MG63 (cell line): ENCODE results near the gene RELB. TPM values are rescaled to one million over a fixed set of nuclear protein-coding genes. Genes with fewer than 3 reads are reported as not detected.
A peak's percentile ranks its signal among the peaks of the same experiment; 100 is the strongest.

Source experiments
- DNase-seq: peaks from one replicate; pipeline ENCODE4 v3.0.0-alpha.2; 2020
- H3K27me3 ChIP-seq: fragments of 250-450 bp; sonication (Bioruptor Pico); 2 replicates; pipeline ENCODE4 v1.5.1; 2020; ENCODE audit warnings: mild to moderate bottlenecking, moderate library complexity
- H3K36me3 ChIP-seq: fragments of 250-450 bp; sonication (Bioruptor Pico); 2 replicates; pipeline ENCODE4 v1.5.1; 2020; ENCODE audit warnings: mild to moderate bottlenecking, moderate library complexity
- H3K4me3 ChIP-seq: fragments of 250-450 bp; sonication (Bioruptor Pico); 2 replicates; pipeline ENCODE4 v1.5.1; 2020; ENCODE audit warnings: mild to moderate bottlenecking, moderate library complexity
- H3K9me3 ChIP-seq: fragments of 250-450 bp; sonication (Bioruptor Pico); 2 replicates; pipeline ENCODE4 v1.5.1; 2020; ENCODE audit warnings: mild to moderate bottlenecking, moderate library complexity
- total RNA-seq: library from RNA; depleted of rRNA; stranded (reverse); fragments of >200 nt; shearing (Covaris generic); gene quantifications from 2 replicates; pipeline ENCODE4 v1.2.3, GENCODE V29; 2014; ENCODE audit warnings: low replicate concordance

The RELB gene
- total RNA-seq, 1 experiment from 2014 or later: 8.5 TPM

DNA sequence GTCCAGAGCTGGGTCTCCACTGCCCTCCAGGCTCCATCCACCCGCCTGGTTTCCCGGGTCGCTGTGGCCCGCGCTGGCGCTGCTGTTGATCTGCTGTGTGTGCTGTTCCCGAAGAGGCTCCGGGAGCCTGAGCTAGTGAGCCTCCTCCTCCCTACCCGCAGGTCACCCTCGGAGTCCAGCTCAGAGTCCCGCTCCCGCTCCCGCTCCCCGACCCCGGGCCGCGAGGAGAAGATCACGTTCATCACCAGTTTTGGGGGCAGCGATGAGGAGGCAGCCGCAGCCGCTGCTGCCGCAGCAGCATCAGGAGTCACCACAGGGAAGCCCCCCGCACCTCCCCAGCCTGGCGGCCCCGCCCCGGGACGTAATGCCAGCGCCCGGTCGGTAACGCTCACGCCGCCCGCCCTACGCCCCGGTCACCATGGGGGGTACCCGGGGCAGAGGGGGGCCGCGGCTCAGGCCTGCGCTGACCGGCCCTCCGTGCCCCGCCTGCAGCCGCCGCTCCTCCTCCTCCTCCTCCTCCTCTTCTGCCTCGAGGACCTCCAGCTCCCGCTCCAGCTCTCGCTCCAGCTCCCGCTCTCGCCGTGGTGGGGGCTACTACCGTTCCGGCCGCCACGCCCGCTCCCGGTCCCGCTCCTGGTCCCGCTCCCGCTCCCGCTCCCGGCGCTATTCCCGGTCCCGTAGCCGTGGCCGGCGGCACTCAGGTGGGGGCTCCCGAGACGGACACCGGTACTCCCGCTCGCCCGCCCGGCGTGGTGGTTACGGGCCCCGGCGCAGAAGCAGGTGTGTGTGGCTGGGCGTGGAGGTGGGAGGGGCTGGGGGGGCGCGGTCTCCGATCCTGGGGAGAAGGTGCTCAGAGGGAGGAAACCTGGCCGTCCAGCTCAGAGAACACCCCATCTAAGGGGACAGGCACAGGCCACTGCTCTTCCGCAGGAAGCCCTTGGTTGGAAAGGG, 62.9 kb downstream of the RELB start:
- H3K9me3 ChIP-seq: no peaks in the 10 kb centered on the region
- DNase-seq: no peak
- peaks cover 80% of the 10 kb centered on the region for H3K36me3 ChIP-seq
- no peaks in the 10 kb centered on the region for H3K27me3 ChIP-seq
- H3K4me3 ChIP-seq: no peak overlapping the region

DNA sequence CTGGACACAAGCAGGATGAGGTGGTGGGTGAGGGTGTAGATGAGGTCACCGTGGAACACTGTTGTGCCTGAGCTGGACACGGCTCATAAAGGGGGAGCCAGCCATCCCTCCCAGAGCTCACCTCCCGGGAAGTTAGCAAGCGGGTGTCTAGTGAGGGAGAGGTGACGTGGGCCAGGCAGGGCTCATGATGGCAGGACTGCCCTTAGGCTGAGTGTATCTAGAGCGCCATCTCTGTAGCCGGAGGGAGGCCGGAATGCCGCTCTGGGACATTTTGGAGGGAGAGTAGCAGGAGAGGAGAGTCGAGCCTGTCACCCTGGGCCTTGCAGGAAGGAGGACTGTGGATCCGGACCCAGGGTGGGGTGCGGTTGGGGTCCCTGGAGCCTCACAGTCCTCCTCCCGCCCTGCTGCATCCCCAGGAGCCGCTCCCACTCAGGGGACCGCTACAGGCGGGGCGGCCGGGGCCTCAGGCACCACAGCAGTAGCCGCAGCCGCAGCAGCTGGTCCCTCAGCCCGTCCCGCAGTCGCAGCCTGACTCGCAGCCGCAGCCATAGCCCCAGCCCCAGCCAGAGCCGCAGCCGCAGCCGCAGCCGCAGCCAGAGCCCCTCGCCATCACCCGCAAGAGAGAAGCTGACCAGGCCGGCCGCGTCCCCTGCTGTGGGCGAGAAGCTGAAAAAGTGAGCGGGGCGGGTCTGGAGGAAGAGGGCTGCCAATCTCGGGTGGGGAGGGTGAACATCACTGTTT, 65.8 kb downstream of the RELB start:
- no peak for DNase-seq
- H3K4me3 ChIP-seq: no peak overlapping the region
- H3K9me3 ChIP-seq: no peaks in the 10 kb centered on the region
- no peaks in the 10 kb centered on the region for H3K27me3 ChIP-seq
- peaks cover 78% of the 10 kb centered on the region for H3K36me3 ChIP-seq

DNA sequence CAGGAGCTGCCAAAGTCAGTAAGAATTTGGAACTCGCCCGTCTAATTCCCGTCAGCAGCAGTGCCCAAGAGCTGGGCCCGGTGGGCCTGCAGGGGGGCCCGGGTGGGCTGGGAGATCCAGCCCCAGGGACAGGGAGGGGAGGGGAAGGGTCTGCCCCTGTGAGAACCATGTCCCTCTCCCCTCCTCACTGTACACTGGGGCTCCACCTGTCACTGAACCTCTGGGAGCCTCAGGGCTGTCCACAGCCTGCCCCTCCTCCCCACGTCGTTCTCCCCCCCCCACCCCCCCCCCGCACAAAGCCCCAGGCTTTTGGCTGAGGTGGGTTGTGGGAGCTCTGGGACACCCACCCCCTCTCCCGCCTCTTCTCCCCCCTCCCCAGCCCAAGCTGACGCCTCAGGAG, 66.8 kb downstream of the RELB start:
- Histone ChIP-seq H3K4me3 (no peak overlapping the region), H3K36me3 (peaks cover 73% of the 10 kb centered on the region), H3K9me3 (no peaks in the 10 kb centered on the region), H3K27me3 (no peaks in the 10 kb centered on the region)
- DNase-seq: no peak

- H3K36me3 ChIP-seq: peaks cover 66% of the 10 kb centered on the region
- H3K27me3 ChIP-seq: no peaks in the 10 kb centered on the region
- peak; percentile 55 for DNase-seq
- no peak overlapping the region for H3K4me3 ChIP-seq
- no peaks in the 10 kb centered on the region for H3K9me3 ChIP-seq
Observed at GRCh38 chr19:45069056-45069455, 67.8 kb downstream of the RELB start.

DNA sequence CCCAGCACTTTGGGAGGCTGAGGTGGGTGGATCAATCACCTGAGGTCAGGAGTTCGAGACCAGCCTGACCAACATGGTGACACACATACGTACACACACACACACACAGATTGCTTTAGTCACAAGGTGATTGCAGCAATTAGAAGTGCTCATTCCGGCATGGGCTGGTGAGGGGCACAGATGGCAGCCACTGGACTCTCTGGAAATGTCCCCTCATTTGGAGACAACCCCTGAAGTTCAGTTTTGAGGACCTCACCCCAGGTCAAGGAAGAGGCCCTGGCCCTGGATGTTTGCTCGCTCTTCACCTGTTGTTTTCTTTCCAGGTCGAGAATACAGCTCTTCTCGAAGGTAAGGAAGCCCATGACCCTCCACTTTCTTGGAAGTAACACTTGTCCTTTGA, 69.0 kb downstream of the RELB start:
- DNase-seq: no peak
- Histone ChIP-seq H3K27me3 (no peaks in the 10 kb centered on the region), H3K9me3 (no peaks in the 10 kb centered on the region), H3K4me3 (no peak overlapping the region), H3K36me3 (peaks cover 59% of the 10 kb centered on the region)

GRCh38 chr19:45070861-45071544, 69.7 kb downstream of the RELB start:
- Histone ChIP-seq H3K4me3 (no peak overlapping the region), H3K9me3 (no peaks in the 10 kb centered on the region), H3K36me3 (peaks cover 54% of the 10 kb centered on the region), H3K27me3 (no peaks in the 10 kb centered on the region)
- DNase-seq: no peak

DNA sequence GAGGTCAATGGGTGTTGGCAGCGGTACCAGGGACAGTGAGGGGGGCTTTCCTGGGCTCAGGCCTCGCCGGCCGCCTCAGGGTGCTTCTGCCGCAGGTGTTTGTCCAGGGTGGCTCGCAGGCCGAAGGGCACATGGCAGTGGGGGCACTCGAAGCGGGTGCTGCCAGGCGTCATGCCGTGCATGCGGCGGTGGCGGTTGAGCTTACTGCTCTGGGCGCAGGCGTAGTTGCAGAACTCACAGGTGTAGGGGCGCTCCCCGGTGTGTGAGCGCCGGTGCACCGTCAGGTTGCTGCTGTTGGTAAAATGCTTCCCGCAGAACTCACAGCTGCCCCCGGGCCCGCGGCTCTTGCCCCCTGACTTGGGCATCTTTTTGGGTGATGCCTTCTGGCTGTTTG, 70.3 kb downstream of the RELB start:
- Histone ChIP-seq H3K27me3 (no peaks in the 10 kb centered on the region), H3K9me3 (no peaks in the 10 kb centered on the region), H3K4me3 (no peak overlapping the region), H3K36me3 (peaks cover 54% of the 10 kb centered on the region)
- DNase-seq: no peak

DNA sequence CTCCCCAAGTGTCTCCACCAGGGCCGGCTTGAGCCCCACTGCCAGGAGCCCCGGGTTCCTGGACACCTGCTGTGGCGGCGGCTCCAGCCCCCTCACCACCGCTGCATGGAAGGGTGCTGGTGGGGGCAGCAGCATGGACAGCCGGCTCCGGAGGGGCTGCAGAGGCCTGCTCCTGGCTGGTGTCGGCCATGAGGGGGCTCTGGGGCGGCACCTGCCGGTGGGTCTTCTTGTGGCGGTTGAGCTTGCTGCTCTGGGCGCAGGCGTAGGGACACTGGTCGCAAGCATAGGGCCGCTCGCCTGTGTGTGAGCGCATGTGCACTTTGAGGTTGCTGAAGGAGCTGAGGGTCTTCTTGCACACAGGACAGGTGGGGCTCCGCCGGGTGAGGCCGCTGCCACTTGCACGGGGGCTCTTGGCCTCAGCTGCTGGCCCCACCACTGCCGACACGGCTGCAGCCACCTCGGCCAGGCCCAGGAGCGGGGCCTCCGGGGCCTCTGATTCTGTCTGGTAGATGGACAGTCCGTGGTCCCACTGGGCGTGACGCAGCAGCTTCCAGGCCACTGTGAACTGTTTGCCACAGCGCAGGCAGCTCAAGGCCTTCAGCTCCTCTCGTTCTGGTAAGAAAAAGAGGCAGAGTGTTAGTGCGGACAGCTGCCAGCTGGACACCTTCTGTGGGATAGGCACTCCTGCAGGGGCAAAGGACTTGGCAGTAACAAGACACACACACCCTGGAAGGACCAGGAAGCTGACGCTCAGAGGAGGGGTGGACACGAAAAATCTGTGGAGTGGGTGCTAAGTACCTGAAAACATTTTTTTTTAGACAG, 70.9 kb downstream of the RELB start:
- Histone ChIP-seq H3K4me3 (no peak overlapping the region), H3K27me3 (no peaks in the 10 kb centered on the region), H3K36me3 (peaks cover 48% of the 10 kb centered on the region), H3K9me3 (no peaks in the 10 kb centered on the region)
- DNase-seq: no peak

DNA sequence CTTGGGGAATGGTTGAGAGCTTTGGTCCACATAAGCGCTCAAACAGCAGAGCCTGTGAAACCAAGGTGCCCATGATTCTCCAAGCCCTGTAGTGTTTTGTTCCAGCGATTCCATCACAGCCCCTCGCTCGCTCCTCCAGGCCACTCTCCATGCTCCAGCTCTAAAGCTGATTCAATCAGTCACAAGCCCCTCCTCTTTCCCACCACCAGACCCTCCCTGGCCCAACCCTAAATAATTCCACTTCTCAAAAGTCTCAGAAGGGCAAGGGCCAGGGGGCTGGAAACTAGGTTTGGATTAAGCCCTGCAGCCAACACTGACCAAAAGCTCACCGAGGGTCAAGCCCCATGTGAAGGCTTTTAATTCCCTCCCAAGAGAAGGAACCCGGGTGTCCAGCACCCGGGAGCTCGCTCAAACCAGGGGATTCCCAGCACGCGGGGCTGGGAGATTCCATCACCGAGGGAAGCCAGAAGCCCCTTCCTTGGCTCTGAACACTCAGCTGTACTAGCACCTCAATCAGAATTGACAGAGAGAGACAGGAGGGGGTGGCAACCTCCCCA, 73.6 kb downstream of the RELB start:
- Histone ChIP-seq H3K27me3 (no peaks in the 10 kb centered on the region), H3K4me3 (peak overlapping the region; percentile 53), H3K36me3 (peaks cover 25% of the 10 kb centered on the region), H3K9me3 (no peaks in the 10 kb centered on the region)
- no peak for DNase-seq

DNA sequence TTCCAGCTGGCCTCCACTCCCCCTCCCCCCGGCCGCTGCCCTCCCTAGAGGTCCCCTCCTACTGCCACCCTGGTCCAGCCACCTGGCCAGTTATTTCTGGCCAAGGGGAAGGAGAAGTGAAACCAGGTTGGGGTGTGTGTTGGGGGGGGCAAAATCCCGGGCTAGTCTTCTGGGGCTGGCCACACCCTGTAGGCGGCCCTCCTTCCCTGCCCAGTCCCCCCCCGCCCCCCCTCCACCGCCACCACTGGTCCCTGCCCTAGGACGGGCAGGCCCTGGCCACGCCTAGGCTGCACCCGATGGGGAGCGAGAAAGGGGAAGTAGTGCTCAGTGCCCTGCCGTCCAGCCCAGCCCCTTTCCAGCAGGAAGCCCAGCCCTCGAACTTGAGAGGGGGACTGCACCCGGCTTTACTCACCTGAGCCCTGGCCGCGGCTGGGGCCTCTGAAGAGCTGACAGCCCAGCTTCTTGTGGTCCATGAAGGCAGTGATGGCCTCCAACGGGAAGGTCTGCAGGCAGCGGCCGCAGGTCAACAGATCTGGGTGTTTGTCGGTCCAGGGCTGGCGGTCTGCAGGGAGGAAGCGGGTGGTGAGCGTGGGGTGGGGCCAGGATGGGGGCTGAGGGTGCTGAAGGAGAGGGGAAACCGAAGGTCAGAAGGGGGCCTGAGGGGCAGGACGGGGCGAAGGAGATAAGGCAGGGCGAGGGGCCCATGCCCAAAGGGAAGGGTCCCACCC, 74.2 kb downstream of the RELB start:
- Histone ChIP-seq H3K27me3 (no peaks in the 10 kb centered on the region), H3K4me3 (peak overlapping the region; percentile 53), H3K36me3 (peaks cover 20% of the 10 kb centered on the region), H3K9me3 (no peaks in the 10 kb centered on the region)
- peak; percentile 85 for DNase-seq

- peaks cover 22% of the 10 kb centered on the region for H3K36me3 ChIP-seq
- H3K4me3 ChIP-seq: peak within 1 kb of the TSS; percentile 53
- H3K27me3 ChIP-seq: no peaks in the 10 kb centered on the region
- H3K9me3 ChIP-seq: no peaks in the 10 kb centered on the region
- peak; percentile 78 for DNase-seq
Observed at GRCh38 chr19:45076029-45076850, 75.0 kb downstream of the RELB start, which contains the start of gene ZNF296. Gene ZNF296, minus strand, starts transcription at chr19:45076478. Its CDS starts 105 bp downstream, at chr19:45076373.

- no peak for DNase-seq
- Histone ChIP-seq H3K36me3 (peaks cover 22% of the 10 kb centered on the region), H3K4me3 (peak overlapping the region; percentile 53)
Observed at GRCh38 chr19:45076851-45077730, 75.8 kb downstream of the RELB start.

DNA sequence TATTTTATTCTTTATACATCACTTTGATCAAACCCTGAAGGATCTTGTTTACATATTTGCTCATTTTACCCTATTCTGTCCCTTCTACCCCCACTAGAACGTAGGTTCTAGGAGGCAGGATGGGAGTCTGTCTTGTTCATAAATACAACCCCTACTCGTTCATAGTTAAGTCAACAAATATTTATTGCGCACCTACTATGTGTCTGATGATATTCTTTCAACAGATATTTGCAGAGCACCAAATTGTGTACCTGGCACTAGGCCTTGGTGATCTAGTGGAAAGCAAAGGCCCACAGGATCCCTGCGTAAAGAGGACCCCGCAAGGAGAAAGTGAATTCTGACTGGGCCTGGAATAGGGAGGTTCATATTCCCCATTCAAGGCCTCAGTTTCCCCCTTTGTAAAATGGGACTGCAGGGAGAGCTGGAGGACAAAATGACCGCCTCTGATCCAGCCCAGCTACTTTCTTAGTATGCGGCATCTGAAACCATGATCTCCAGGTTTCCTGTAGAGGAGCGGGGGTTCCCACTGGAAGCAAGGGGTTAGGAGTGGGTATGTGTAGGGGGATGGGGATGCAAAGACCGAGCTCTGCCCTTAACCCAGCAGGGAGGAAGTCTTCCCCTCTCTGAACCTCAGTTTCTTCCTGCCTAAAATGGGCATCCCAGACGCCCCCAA, 77.3 kb downstream of the RELB start:
- peaks cover 28% of the 10 kb centered on the region for H3K36me3 ChIP-seq
- DNase-seq: no peak

More at GRCh38 chr19:45076851-45077730, 75.8 kb downstream of the RELB start:
- no peaks in the 10 kb centered on the region for H3K9me3 ChIP-seq
- H3K27me3 ChIP-seq: no peaks in the 10 kb centered on the region

More for the DNA sequence above, 77.3 kb downstream of the RELB start:
- no peaks in the 10 kb centered on the region for H3K27me3 ChIP-seq
- peak overlapping the region; percentile 98 for H3K4me3 ChIP-seq
- H3K9me3 ChIP-seq: no peaks in the 10 kb centered on the region
